ENCODE measurements around the gene DPH7. TPM values are rescaled to one million over a fixed set of nuclear protein-coding genes. Genes with fewer than 3 reads are reported as not detected.

DPH7 gene
- total and polyA plus RNA-seq, 2 experiments from 2014 or later: 28.3 to 36.9 TPM

DNA sequence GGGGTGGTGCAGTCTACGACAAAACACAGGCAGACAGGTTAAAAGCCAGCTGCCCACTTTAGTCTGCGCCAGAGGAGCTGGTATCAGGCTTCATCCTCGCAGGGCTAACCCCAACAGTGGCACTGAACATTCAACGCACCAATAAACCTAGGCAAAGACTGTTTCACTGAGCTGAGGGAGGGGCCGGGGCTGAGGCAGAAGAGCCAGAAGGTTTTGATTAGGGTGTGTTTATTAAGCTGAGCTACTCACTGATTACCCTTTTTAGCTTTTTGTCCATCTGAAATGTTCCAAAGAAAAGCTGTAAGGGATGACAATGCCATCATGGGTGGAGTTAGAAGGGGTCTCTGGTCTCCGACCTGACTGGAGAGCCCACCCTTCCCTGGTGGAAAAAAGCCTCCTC, 10.2 kb upstream of the DPH7 start:
- peak overlapping the region; percentile 98 for H3K4me2 ChIP-seq
- no peak overlapping the region for H3K27ac ChIP-seq
- H3K9me2 ChIP-seq (replicated peaks; ENCODE audit: insufficient read depth): no peaks in the 10 kb centered on the region
- DNase-seq (ENCODE audit: low spot score): no peak
- H4K20me1 ChIP-seq (ENCODE audit: insufficient read depth, poor library complexity, severe bottlenecking): peaks cover 10% of the 10 kb centered on the region
- peak overlapping the region; percentile 72 for H3K4me3 ChIP-seq
- peaks cover 7% of the 10 kb centered on the region for H3K4me1 ChIP-seq (ENCODE audit: insufficient read depth)
- H3K36me3 ChIP-seq (replicated peaks; ENCODE audit: insufficient read depth, low read depth): no peaks in the 10 kb centered on the region
- no peaks in the 10 kb centered on the region for H3K27me3 ChIP-seq
- WGBS (ENCODE audit: low lambda C conversion rate, missing lambda C conversion rate): 61% methylated on average over 6 of the region's 6 CpGs
- peaks cover 31% of the 10 kb centered on the region for H3K79me2 ChIP-seq
- H3K9me3 ChIP-seq (ENCODE audit: low read depth): no peaks in the 10 kb centered on the region
- no peak overlapping the region for H2AFZ ChIP-seq
- TF ChIP-seq EZH2phosphoT487 (IDR thresholded peaks at IDR 0.05; ENCODE audit: low read depth, severe bottlenecking, unreplicated experiment): no peak
- no peak for TF ChIP-seq EZH2 (IDR thresholded peaks at IDR 0.05; ENCODE audit: borderline replicate concordance)
- TF ChIP-seq, protein P1, sequence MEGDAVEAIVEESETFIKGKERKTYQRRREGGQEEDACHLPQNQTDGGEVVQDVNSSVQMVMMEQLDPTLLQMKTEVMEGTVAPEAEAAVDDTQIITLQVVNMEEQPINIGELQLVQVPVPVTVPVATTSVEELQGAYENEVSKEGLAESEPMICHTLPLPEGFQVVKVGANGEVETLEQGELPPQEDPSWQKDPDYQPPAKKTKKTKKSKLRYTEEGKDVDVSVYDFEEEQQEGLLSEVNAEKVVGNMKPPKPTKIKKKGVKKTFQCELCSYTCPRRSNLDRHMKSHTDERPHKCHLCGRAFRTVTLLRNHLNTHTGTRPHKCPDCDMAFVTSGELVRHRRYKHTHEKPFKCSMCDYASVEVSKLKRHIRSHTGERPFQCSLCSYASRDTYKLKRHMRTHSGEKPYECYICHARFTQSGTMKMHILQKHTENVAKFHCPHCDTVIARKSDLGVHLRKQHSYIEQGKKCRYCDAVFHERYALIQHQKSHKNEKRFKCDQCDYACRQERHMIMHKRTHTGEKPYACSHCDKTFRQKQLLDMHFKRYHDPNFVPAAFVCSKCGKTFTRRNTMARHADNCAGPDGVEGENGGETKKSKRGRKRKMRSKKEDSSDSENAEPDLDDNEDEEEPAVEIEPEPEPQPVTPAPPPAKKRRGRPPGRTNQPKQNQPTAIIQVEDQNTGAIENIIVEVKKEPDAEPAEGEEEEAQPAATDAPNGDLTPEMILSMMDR (IDR thresholded peaks at IDR 0.05; ENCODE audit: poor library complexity): no peak

DNA sequence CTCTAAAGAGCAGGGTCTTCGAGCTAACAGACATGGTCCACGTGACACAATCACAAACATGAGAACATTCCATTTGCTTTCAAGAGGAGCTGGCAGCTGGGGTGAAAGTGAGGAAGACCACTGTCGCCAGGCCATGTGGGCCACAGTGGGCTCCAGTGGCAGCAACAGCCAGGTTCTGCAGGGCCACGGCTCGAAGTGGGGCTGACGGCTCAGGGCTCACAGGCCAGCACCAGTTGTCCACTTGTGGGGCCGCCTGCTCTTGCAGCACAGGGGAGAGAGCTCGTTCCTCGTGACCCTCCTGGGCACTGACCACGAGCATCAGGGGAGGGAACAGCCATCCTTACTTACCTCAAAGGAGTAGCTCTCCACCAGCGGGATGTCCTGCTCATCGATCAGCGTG, 9.6 kb upstream of the DPH7 start:
- Histone ChIP-seq H3K9me2 (replicated peaks; ENCODE audit: insufficient read depth) (no peaks in the 10 kb centered on the region), H3K4me2 (peak overlapping the region; percentile 98), H3K36me3 (replicated peaks; ENCODE audit: insufficient read depth, low read depth) (no peaks in the 10 kb centered on the region), H3K9me3 (ENCODE audit: low read depth) (no peaks in the 10 kb centered on the region), H3K27me3 (no peaks in the 10 kb centered on the region), H4K20me1 (ENCODE audit: insufficient read depth, poor library complexity, severe bottlenecking) (peaks cover 10% of the 10 kb centered on the region), H3K4me1 (ENCODE audit: insufficient read depth) (peaks cover 7% of the 10 kb centered on the region), H3K4me3 (no peak overlapping the region), H3K27ac (no peak overlapping the region), H3K79me2 (peaks cover 31% of the 10 kb centered on the region), H2AFZ (no peak overlapping the region)
- TF ChIP-seq EZH2phosphoT487 (IDR thresholded peaks at IDR 0.05; ENCODE audit: low read depth, severe bottlenecking, unreplicated experiment) (no peak), EZH2 (IDR thresholded peaks at IDR 0.05; ENCODE audit: borderline replicate concordance) (no peak)
- TF ChIP-seq, protein P1 (IDR thresholded peaks at IDR 0.05; ENCODE audit: poor library complexity): no peak
- no peak for DNase-seq (ENCODE audit: low spot score)
- WGBS (ENCODE audit: low lambda C conversion rate, missing lambda C conversion rate): 90% methylated on average over 13 of the region's 13 CpGs

DNA sequence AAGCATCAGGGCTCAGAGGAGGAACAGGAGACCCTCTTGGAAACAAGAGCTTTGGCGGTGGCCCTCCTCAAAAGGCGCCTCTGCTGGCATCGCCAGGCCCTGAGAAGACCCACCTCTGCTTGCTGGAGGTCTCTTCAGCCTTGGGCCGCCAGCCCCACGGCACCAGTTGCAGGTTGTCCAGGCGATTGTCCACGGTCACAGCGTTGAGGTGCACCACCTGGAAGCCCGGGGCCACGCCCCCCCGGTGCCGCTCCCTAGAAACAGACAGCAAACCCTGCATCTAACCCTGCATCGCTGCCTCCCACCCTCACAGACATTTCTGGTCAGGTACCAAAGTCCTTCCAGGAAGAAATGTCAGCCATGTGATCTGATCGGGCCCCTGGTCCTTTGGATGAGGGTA, 8.1 kb upstream of the DPH7 start:
- DNase-seq (ENCODE audit: low spot score): no peak
- Histone ChIP-seq H3K9me3 (ENCODE audit: low read depth) (no peaks in the 10 kb centered on the region), H3K79me2 (peaks cover 31% of the 10 kb centered on the region), H3K4me3 (no peak overlapping the region), H3K4me1 (ENCODE audit: insufficient read depth) (peaks cover 7% of the 10 kb centered on the region), H4K20me1 (ENCODE audit: insufficient read depth, poor library complexity, severe bottlenecking) (peaks cover 10% of the 10 kb centered on the region), H3K4me2 (no peak overlapping the region), H3K27me3 (no peaks in the 10 kb centered on the region), H2AFZ (no peak overlapping the region), H3K9me2 (replicated peaks; ENCODE audit: insufficient read depth) (no peaks in the 10 kb centered on the region), H3K36me3 (replicated peaks; ENCODE audit: insufficient read depth, low read depth) (no peaks in the 10 kb centered on the region), H3K27ac (no peak overlapping the region)
- 97% methylated on average over 14 of the region's 14 CpGs for WGBS (ENCODE audit: low lambda C conversion rate, missing lambda C conversion rate)
- TF ChIP-seq EZH2phosphoT487 (IDR thresholded peaks at IDR 0.05; ENCODE audit: low read depth, severe bottlenecking, unreplicated experiment) (no peak), EZH2 (IDR thresholded peaks at IDR 0.05; ENCODE audit: borderline replicate concordance) (no peak)
- TF ChIP-seq, protein P1 (IDR thresholded peaks at IDR 0.05; ENCODE audit: poor library complexity): no peak

DNA sequence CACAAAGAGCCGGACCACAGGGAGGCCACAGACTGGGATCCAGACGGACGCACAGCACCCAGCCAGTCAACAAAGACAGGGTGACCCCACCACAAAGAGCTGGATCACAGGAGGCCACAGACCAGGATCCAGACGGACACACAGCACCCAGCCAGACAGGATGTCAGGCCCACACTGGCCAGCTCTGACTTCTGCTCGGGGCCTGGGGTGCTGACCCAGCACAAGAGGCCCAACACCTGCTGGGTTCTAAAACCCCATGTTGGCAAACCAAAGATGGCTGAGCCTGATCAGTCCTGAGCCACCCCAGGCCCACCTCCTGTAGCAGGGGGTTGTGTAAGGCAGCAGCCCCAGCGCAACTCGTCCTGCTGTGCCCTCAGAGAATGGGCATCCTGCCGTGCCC, 5.2 kb upstream of the DPH7 start:
- Histone ChIP-seq H3K4me1 (ENCODE audit: insufficient read depth) (peaks cover 7% of the 10 kb centered on the region), H3K36me3 (replicated peaks; ENCODE audit: insufficient read depth, low read depth) (no peaks in the 10 kb centered on the region), H3K9me2 (replicated peaks; ENCODE audit: insufficient read depth) (no peaks in the 10 kb centered on the region), H3K27ac (no peak overlapping the region), H3K4me2 (no peak overlapping the region), H2AFZ (no peak overlapping the region), H3K27me3 (no peaks in the 10 kb centered on the region), H3K4me3 (no peak overlapping the region), H4K20me1 (ENCODE audit: insufficient read depth, poor library complexity, severe bottlenecking) (peaks cover 6% of the 10 kb centered on the region), H3K79me2 (peaks cover 23% of the 10 kb centered on the region), H3K9me3 (ENCODE audit: low read depth) (no peaks in the 10 kb centered on the region)
- WGBS (ENCODE audit: low lambda C conversion rate, missing lambda C conversion rate): 93% methylated on average over 8 of the region's 8 CpGs
- TF ChIP-seq EZH2 (IDR thresholded peaks at IDR 0.05; ENCODE audit: borderline replicate concordance): no peak
- TF ChIP-seq, protein P1 (IDR thresholded peaks at IDR 0.05; ENCODE audit: poor library complexity): no peak
- TF ChIP-seq EZH2phosphoT487 (IDR thresholded peaks at IDR 0.05; ENCODE audit: low read depth, severe bottlenecking, unreplicated experiment): no peak
- no peak for DNase-seq (ENCODE audit: low spot score)

Measured in hepatocyte (in vitro differentiated cells).